Endothelial cell (in vitro differentiated cells): ENCODE measurements around the gene RPS6KB2. TPM values are rescaled to one million over a fixed set of nuclear protein-coding genes. Genes with fewer than 3 reads are reported as not detected.

ENCODE experiments used
- DNase-seq: peaks from one replicate; pipeline ENCODE4 v3.0.0; 2021; ENCODE audit warnings: low spot score
- H3K27ac Mint-ChIP-seq: one replicate; pipeline ENCODE4 v1.8.0; 2021; ENCODE audit warnings: mixed read lengths, inconsistent platforms; ENCODE audit not compliant: unreplicated experiment
- H3K27me3 Mint-ChIP-seq: one replicate; pipeline ENCODE4 v1.8.0; 2021; ENCODE audit warnings: mild to moderate bottlenecking, moderate library complexity, mixed read lengths, inconsistent platforms; ENCODE audit not compliant: unreplicated experiment
- H3K36me3 Mint-ChIP-seq: one replicate; pipeline ENCODE4 v1.8.0; 2021; ENCODE audit warnings: mild to moderate bottlenecking, low read depth, mixed read lengths, inconsistent platforms; ENCODE audit not compliant: unreplicated experiment
- H3K4me1 Mint-ChIP-seq: one replicate; pipeline ENCODE4 v1.8.0; 2021; ENCODE audit warnings: mild to moderate bottlenecking, mixed read lengths, inconsistent platforms; ENCODE audit not compliant: unreplicated experiment
- H3K4me3 Mint-ChIP-seq: one replicate; pipeline ENCODE4 v1.8.0; 2021; ENCODE audit warnings: mild to moderate bottlenecking, mixed read lengths, inconsistent platforms; ENCODE audit not compliant: unreplicated experiment
- H3K9me3 Mint-ChIP-seq: one replicate; pipeline ENCODE4 v1.8.0; 2021; ENCODE audit warnings: mixed read lengths, inconsistent platforms; ENCODE audit not compliant: unreplicated experiment
- total RNA-seq: library from RNA; stranded (reverse); fragmentation: NEBNext Ultra II Directional; extraction: Animal tissue kit (Norgen Biotek cat#: 25700); gene quantifications from one replicate; pipeline ENCODE4 v1.2.1, GENCODE V29; 2021; ENCODE audit not compliant: unreplicated experiment
- TF ChIP-seq, protein P1 (sequence below): fragments of 200-600 bp; sonication (generic); IDR thresholded peaks from one replicate; pipeline ENCODE4 v1.5.0; 2021; ENCODE audit warnings: antibody characterized with exemption; ENCODE audit not compliant: unreplicated experiment

Gene RPS6KB2
- total RNA-seq, 1 donor from 2014 or later, result 44.2 TPM

DNA sequence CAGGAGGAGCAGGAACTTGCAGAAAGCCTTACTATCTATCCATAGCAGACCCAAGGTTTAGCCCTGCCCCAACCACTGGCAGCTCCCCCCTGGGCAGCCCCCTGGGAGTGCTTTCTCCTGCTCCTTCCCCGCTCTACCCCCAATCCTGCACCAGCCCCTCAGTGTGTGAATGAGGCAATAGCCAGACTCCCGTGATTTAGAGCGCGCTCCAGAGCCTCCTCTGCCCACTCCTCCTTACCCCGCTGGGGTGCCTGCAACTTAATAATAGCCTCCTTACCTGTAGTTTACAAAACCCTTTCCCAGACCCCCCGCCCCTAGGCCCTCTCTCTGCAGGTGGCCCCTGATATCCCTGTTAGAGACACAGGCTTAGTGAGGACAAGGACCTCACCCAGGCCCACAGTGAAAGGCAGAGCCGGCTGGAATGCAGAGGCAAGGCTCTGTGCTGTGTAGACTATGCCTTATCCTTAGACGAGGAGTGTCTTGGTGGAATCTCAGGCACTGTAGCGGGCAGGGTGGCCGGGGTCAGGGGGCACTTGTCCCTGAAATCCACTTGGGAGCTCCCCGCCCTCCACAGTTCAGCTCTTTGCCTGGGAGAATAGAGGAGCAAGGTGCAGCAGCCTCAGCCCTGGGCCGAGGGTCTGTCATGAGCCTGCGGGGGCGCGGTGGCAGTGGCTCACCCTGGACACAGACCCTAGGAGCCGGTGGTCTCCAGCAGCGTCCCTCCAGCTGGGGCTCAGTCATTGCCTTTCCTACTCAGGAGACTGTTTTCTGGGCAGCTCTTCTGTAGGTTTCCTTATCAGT is 17.1 kb upstream of the RPS6KB2 start:
- Mint-ChIP-seq H3K4me3 (no peak overlapping the region), H3K27ac (no peak overlapping the region), H3K27me3 (peaks cover 8% of the 10 kb centered on the region), H3K9me3 (no peaks in the 10 kb centered on the region), H3K36me3 (no peaks in the 10 kb centered on the region), H3K4me1 (peaks cover 16% of the 10 kb centered on the region)
- TF ChIP-seq, protein P1, sequence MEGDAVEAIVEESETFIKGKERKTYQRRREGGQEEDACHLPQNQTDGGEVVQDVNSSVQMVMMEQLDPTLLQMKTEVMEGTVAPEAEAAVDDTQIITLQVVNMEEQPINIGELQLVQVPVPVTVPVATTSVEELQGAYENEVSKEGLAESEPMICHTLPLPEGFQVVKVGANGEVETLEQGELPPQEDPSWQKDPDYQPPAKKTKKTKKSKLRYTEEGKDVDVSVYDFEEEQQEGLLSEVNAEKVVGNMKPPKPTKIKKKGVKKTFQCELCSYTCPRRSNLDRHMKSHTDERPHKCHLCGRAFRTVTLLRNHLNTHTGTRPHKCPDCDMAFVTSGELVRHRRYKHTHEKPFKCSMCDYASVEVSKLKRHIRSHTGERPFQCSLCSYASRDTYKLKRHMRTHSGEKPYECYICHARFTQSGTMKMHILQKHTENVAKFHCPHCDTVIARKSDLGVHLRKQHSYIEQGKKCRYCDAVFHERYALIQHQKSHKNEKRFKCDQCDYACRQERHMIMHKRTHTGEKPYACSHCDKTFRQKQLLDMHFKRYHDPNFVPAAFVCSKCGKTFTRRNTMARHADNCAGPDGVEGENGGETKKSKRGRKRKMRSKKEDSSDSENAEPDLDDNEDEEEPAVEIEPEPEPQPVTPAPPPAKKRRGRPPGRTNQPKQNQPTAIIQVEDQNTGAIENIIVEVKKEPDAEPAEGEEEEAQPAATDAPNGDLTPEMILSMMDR, result no peak
- DNase-seq, result no peak

DNA sequence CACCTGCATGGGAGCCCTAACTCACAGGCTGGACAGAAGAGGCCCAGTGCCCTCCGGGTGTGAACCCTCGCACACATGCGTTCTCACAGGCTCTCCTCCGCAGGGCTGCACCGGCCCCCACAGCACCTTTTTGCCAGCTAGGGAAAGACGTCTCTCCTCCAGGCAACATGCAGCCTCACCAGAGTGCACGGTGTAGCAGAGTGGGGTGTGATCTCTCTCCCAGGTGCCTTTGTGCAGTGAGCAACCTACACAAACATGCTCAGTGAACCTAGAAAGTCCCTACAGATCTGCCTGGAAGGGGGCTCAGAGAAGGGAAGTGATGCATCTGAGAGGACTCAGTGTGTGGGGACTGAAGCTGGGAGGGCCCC is 16.5 kb upstream of the RPS6KB2 start:
- no peak for DNase-seq
- H3K36me3 Mint-ChIP-seq, result no peaks in the 10 kb centered on the region
- peaks cover 18% of the 10 kb centered on the region for H3K4me1 Mint-ChIP-seq
- H3K9me3 Mint-ChIP-seq, result no peaks in the 10 kb centered on the region
- H3K27me3 Mint-ChIP-seq, result peaks cover 13% of the 10 kb centered on the region
- TF ChIP-seq, protein P1, result no peak
- H3K27ac Mint-ChIP-seq, result no peak overlapping the region
- no peak overlapping the region for H3K4me3 Mint-ChIP-seq

DNA sequence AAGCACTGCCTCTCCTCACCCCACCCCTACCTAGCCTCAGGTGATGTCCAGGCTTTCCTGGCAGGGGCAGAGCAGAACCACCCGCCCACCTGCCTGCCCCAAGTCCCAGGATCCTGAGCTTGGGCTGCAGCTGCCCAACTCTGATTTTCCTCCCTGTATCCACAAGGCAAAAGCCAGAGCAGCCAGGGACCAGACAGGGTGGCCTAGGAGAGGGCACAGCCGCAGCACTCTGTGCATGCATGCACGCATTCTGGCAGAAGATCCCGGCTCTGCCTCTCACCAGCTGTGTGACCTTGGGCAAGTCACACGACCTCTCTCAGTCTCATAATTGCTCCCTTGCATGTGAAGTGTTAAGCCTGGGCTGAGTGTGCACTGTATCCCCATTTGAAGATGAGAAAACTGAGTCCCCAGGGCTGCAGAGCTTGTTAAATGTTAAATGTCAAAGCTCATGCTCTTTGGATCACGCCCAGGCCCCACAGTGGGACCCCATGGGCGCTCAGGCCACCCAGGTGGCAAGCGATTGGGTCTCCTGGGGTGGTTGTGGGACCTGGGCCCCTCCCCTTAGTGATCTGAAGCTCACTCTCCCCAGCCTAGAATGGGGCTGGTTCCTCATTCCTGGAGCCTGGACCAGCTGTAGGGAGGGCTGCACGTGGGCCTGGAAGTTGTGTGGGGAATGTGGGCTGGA is 15.7 kb upstream of the RPS6KB2 start:
- no peak overlapping the region for H3K27ac Mint-ChIP-seq
- peaks cover 15% of the 10 kb centered on the region for H3K4me1 Mint-ChIP-seq
- TF ChIP-seq, protein P1, result no peak
- H3K9me3 Mint-ChIP-seq, result no peaks in the 10 kb centered on the region
- H3K4me3 Mint-ChIP-seq, result no peak overlapping the region
- peaks cover 12% of the 10 kb centered on the region for H3K27me3 Mint-ChIP-seq
- no peak for DNase-seq
- no peaks in the 10 kb centered on the region for H3K36me3 Mint-ChIP-seq

DNA sequence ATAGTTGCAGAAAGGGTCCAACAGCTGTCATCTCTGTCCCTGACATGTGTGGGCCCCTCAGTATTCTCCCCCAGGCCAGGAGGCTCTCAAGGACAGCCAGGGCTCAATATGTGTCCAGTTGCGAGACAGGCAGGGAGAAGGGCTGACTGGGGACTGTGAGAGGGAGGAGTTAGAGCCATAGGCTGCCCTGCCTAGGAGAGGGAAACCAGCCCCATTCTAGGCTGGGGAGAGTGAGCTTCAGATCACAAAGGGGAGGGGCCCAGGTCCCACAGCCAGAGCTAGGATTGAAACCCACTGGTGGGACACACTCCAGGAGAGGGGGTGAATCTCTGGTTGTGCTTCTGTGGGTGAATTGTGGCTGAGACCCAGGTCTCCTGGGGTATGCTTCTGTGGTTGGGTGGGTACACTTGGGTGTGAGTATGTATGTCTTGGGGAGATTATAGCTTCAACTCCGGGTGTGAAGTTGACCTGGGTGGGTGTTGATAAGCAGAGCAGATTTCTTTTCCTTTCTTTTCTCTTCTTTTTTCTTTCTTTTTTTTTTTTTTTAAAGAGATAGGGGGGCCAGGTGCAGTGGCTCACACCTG is 14.9 kb upstream of the RPS6KB2 start:
- Mint-ChIP-seq H3K27ac (no peak overlapping the region), H3K27me3 (peaks cover 12% of the 10 kb centered on the region), H3K4me1 (peaks cover 10% of the 10 kb centered on the region), H3K4me3 (peak overlapping the region; percentile 14), H3K9me3 (no peaks in the 10 kb centered on the region), H3K36me3 (no peaks in the 10 kb centered on the region)
- DNase-seq, result no peak
- TF ChIP-seq, protein P1, result no peak
